Endothelial cell of umbilical vein (primary cell): ENCODE results near the gene PIAS2. TPM values are rescaled to one million over a fixed set of nuclear protein-coding genes. Genes with fewer than 3 reads are reported as not detected.

Experiments
- BruUV-seq: library from RNA; stranded (reverse); fragments of 400-500 nt; replicated peaks from 2 replicates; lab custom pipeline; 2021; lab: Mats Ljungman, UMichigan
- CTCF ChIA-PET: fragments of 300-600, 350-600 bp; sonication (Branson Sonifier 250); formaldehyde crosslinking; loops from one replicate; lab custom pipeline; 2021; ENCODE audit warnings: antibody characterized with exemption, inconsistent platforms; lab: Charles Lee
- POLR2A ChIA-PET: fragments of 300-600, 350-600 bp; sonication (Branson Sonifier 250); formaldehyde crosslinking; loops from one replicate; lab custom pipeline; 2021; ENCODE audit warnings: antibody characterized with exemption, inconsistent platforms; lab: Charles Lee
- DNase-seq: peaks from one replicate; pipeline ENCODE4 v3.0.0-alpha.2; 2011; ENCODE audit warnings: low read depth, low spot score
- FAIRE-seq: peaks from 2 replicates; lab custom pipeline; 2011; peaks lifted over from hg19 to GRCh38; lab: Jason Lieb, UNC
- H2AFZ ChIP-seq: 2 replicates; pipeline ENCODE4 v1.6.0; 2012; ENCODE audit warnings: low read depth, low read length, control low read depth, inconsistent platforms
- H3K27ac ChIP-seq: 2 replicates; pipeline ENCODE4 v1.5.1; 2011; ENCODE audit warnings: low read depth, mild to moderate bottlenecking, control low read depth, low read length, moderate library complexity; ENCODE audit not compliant: insufficient read depth
- H3K27me3 ChIP-seq, 2 experiments: 2 replicates each; pipeline versions ENCODE4 v1.6.0 to v1.6.1; 2011; ENCODE audit warnings: low read length in 2 of 2, mixed read lengths in 1 of 2; ENCODE audit not compliant: control insufficient read depth in 2 of 2, insufficient read depth in 2 of 2
- H3K36me3 ChIP-seq, 2 experiments: 2 replicates in 1 of 2; 3 replicates in 1 of 2; pipeline ENCODE4 v1.5.1; 2011; ENCODE audit warnings: low read length in 2 of 2, mild to moderate bottlenecking in 1 of 2, moderate library complexity in 1 of 2; ENCODE audit not compliant: control insufficient read depth in 2 of 2, insufficient read depth in 2 of 2; ENCODE audit errors: extremely low read depth in 1 of 2
- H3K4me1 ChIP-seq: 3 replicates; pipeline ENCODE4 v1.5.1; 2011; ENCODE audit warnings: mild to moderate bottlenecking, low read length; ENCODE audit not compliant: control insufficient read depth, insufficient read depth; ENCODE audit errors: extremely low read depth
- H3K4me2 ChIP-seq: 2 replicates; pipeline ENCODE4 v1.6.1; 2011; ENCODE audit warnings: low read length, control low read depth, mixed read lengths; ENCODE audit not compliant: insufficient read depth
- H3K4me3 ChIP-seq, 3 experiments: fragments of 200-600 bp in 1 of 3; sonication (generic), shearing (Covaris generic) in 1 of 3; replicated peaks in 1 of 3; 2 replicates each; pipeline ENCODE4 v1.5.1; 2011 to 2016; ENCODE audit warnings: control low read depth in 3 of 3, low read length in 3 of 3, mild to moderate bottlenecking in 2 of 3, inconsistent platforms in 1 of 3, low read depth in 1 of 3, moderate library complexity in 1 of 3; ENCODE audit not compliant: insufficient read depth in 1 of 3
- H3K79me2 ChIP-seq: 2 replicates; pipeline ENCODE4 v1.6.0; 2012; ENCODE audit warnings: low read length, inconsistent platforms; ENCODE audit not compliant: control insufficient read depth, insufficient read depth
- H3K9ac ChIP-seq: replicated peaks from 2 replicates; pipeline ENCODE3; 2011; ENCODE audit warnings: low read length, control low read depth; ENCODE audit not compliant: insufficient read depth; ENCODE audit errors: extremely low read depth
- H3K9me1 ChIP-seq: replicated peaks from 3 replicates; pipeline ENCODE4 v1.6.0; 2011; ENCODE audit warnings: mild to moderate bottlenecking, low read length; ENCODE audit not compliant: control insufficient read depth, insufficient read depth; ENCODE audit errors: extremely low read depth
- H3K9me3 ChIP-seq: replicated peaks from 2 replicates; pipeline ENCODE4 v1.5.1; 2012; ENCODE audit warnings: low read length, inconsistent platforms; ENCODE audit not compliant: control insufficient read depth, insufficient read depth
- H4K20me1 ChIP-seq: replicated peaks from 2 replicates; pipeline ENCODE3; 2011; ENCODE audit warnings: mild to moderate bottlenecking, low read length; ENCODE audit not compliant: control insufficient read depth, insufficient read depth; ENCODE audit errors: extremely low read depth
- CTCF ChIP-seq, 2 donors: IDR thresholded peaks; 1 replicate in 1 of 2; 2 replicates in 1 of 2; pipeline ENCODE4 v1.5.1; 2011; ENCODE audit warnings: low read length in 2 of 2, mild to moderate bottlenecking in 2 of 2, moderate library complexity in 2 of 2, control low read depth in 1 of 2, inconsistent platforms in 1 of 2, low read depth in 1 of 2; ENCODE audit not compliant: insufficient read depth in 1 of 2; ENCODE audit errors: extremely low read depth in 1 of 2
- EZH2 ChIP-seq: IDR thresholded peaks from 2 replicates; pipeline ENCODE4 v1.6.1; 2012; ENCODE audit warnings: borderline replicate concordance, low read depth, mild to moderate bottlenecking, moderate library complexity, low read length, inconsistent platforms; ENCODE audit not compliant: severe bottlenecking
- FOS ChIP-seq: IDR thresholded peaks from 2 replicates; pipeline ENCODE4 v1.6.1; 2011; ENCODE audit warnings: mild to moderate bottlenecking, low read length, moderate library complexity, borderline replicate concordance; ENCODE audit not compliant: insufficient read depth
- GATA2 ChIP-seq: IDR thresholded peaks from 2 replicates; pipeline ENCODE4 v1.7.0; 2011; ENCODE audit warnings: low read depth, mild to moderate bottlenecking, moderate library complexity, mixed read lengths, low read length; ENCODE audit not compliant: insufficient read length, insufficient read depth
- JUN ChIP-seq: IDR thresholded peaks from 2 replicates; pipeline ENCODE4 v1.6.1; 2011; ENCODE audit warnings: borderline replicate concordance, low read depth; ENCODE audit not compliant: insufficient read length, insufficient read depth
- MAX ChIP-seq: IDR thresholded peaks from 2 replicates; pipeline ENCODE4 v1.6.1; 2011; ENCODE audit not compliant: insufficient read depth, insufficient read length
- POLR2A ChIP-seq: IDR thresholded peaks from 2 replicates; pipeline ENCODE4 v1.6.1; 2012; ENCODE audit warnings: low read depth, mild to moderate bottlenecking, control low read depth, low read length
- POLR2AphosphoS5 ChIP-seq: IDR thresholded peaks from 2 replicates; pipeline ENCODE4 v1.6.1; 2012; ENCODE audit warnings: low read depth, mild to moderate bottlenecking, control low read depth, low read length, moderate library complexity; ENCODE audit not compliant: insufficient read depth
- dilution Hi-C: fragments of 300-500 bp; cut with MboI; formaldehyde crosslinking; loops from one replicate; pipeline ENCODE4 v1.15.0; 2019; ENCODE audit warnings: low sequenced_read_pairs; ENCODE audit not compliant: extremely low pct_ligation_motif_present
- intact Hi-C: fragments of 100-400 bp; cut with micrococcal nuclease; formaldehyde crosslinking; loops from one replicate; pipeline ENCODE4 v1.10.0; 2022
- polyA plus RNA-seq, 4 experiments: library from polyadenylated mRNA; depleted of rRNA in 3 of 4; stranded (reverse) in 3 of 4; unstranded in 1 of 4; fragments of >200 nt; gene quantifications; 2 replicates each; pipeline versions ENCODE4 v1.2.1 to v1.2.3, GENCODE V29; 2011 to 2012; ENCODE audit warnings: missing spikeins in 1 of 4
- total RNA-seq: library from RNA; stranded (reverse); gene quantifications from 2 replicates; pipeline ENCODE4 v1.2.3, GENCODE V29; 2021

PIAS2 gene
- total and polyA plus RNA-seq, 2 donors (not counting 3 experiments of a cell fraction or from before 2014, with no cell fraction given), result 7.0 to 34.3 TPM

GRCh38 chr18:46868169-46868921 is 49.0 kb downstream of the PIAS2 start:
- TF ChIP-seq CTCF (IDR thresholded peaks at IDR 0.05; ENCODE audit: extremely low read depth in 1 of 2, insufficient read depth in 1 of 2, low read depth in 1 of 2, low read length in 2 of 2) (no peak), GATA2 (no peak), EZH2 (no peak), FOS (no peak), MAX (no peak), JUN (no peak), POLR2AphosphoS5 (no peak), POLR2A (no peak)
- Histone ChIP-seq H3K4me3 (no peak overlapping the region), H3K79me2 (peaks cover 7% of the 10 kb centered on the region), H3K27ac (no peak overlapping the region), H3K4me2 (no peak overlapping the region), H3K9me1 (no peaks in the 10 kb centered on the region), H3K9ac (no peak overlapping the region), H4K20me1 (no peaks in the 10 kb centered on the region), H2AFZ (no peak overlapping the region), H3K36me3 (no peaks in the 10 kb centered on the region), H3K27me3 (no peaks in the 10 kb centered on the region), H3K9me3 (no peaks in the 10 kb centered on the region), H3K4me1 (peaks cover 3% of the 10 kb centered on the region)
- no peak for DNase-seq
- BruUV-seq, result no TSS peak
- FAIRE-seq, result no peak
- intact Hi-C loops (no loop called here), dilution Hi-C loops (no loop called here)
- ChIA-PET POLR2A (no interaction called here), CTCF (interaction anchor here (0.6 kb wide), 1 partner anchor 84 kb away, joined by 3 read pairs; no protein-coding TSS in a partner anchor)
